Common myeloid progenitor, CD34-positive (primary cell): Measurements from ENCODE around the gene CD79A.

Source experiments
- CTCF ChIA-PET: fragments of 350-600 bp; sonication (Branson Sonifier 250); formaldehyde crosslinking; loops from one replicate; lab custom pipeline; 2021; ENCODE audit warnings: antibody characterized with exemption; lab: Charles Lee
- POLR2A ChIA-PET: fragments of 350-600 bp; sonication (Branson Sonifier 250); formaldehyde crosslinking; loops from one replicate; lab custom pipeline; 2021; ENCODE audit warnings: antibody characterized with exemption; lab: Charles Lee
- DNase-seq, 3 donors: peaks; one replicate each; pipeline versions ENCODE4 v3.0.0 to v3.0.0-alpha.2; 2013
- H3K27ac ChIP-seq, 2 experiments: 1 replicate in 1 of 2; 2 replicates in 1 of 2; pipeline ENCODE4 v1.7.0; 2013; ENCODE audit warnings: inconsistent platforms in 2 of 2, low read length in 2 of 2, mild to moderate bottlenecking in 2 of 2, low read depth in 1 of 2, moderate library complexity in 1 of 2; ENCODE audit not compliant: severe bottlenecking in 2 of 2, insufficient read depth in 1 of 2, poor library complexity in 1 of 2
- H3K27me3 ChIP-seq, 5 experiments: replicated peaks in 2 of 5; 1 replicate in 3 of 5; 2 replicates in 2 of 5; pipeline versions ENCODE4 v1.6.1 to v1.7.0; 2013; ENCODE audit warnings: low read length in 4 of 5, mild to moderate bottlenecking in 2 of 5, moderate library complexity in 2 of 5, inconsistent platforms in 1 of 5; ENCODE audit not compliant: insufficient read depth in 5 of 5, control insufficient read depth in 4 of 5
- H3K36me3 ChIP-seq, 4 experiments: 1 replicate in 2 of 4; 2 replicates in 2 of 4; pipeline versions ENCODE4 v1.6.1 to v1.7.0; 2013; ENCODE audit warnings: low read length in 3 of 4, control low read depth in 1 of 4, mild to moderate bottlenecking in 1 of 4; ENCODE audit not compliant: control insufficient read depth in 4 of 4, insufficient read depth in 4 of 4
- H3K4me1 ChIP-seq, 4 experiments: 1 replicate in 3 of 4; 2 replicates in 1 of 4; pipeline versions ENCODE4 v1.6.1 to v1.7.1; 2013; ENCODE audit warnings: low read length in 3 of 4, mild to moderate bottlenecking in 3 of 4, control low read depth in 1 of 4, inconsistent platforms in 1 of 4, moderate library complexity in 1 of 4; ENCODE audit not compliant: control insufficient read depth in 4 of 4, insufficient read depth in 4 of 4; ENCODE audit errors: control extremely low read depth in 1 of 4
- H3K4me3 ChIP-seq, 7 experiments: 1 replicate in 4 of 7; 2 replicates in 3 of 7; pipeline versions ENCODE4 v1.5.1 to v1.7.0; 2013; ENCODE audit warnings: mild to moderate bottlenecking in 7 of 7, low read length in 6 of 7, moderate library complexity in 6 of 7, inconsistent platforms in 2 of 7, low read depth in 2 of 7, control low read depth in 1 of 7; ENCODE audit not compliant: insufficient read depth in 4 of 7, control insufficient read depth in 1 of 7; ENCODE audit errors: extremely low read depth in 1 of 7
- H3K9me3 ChIP-seq, 5 experiments: 1 replicate in 4 of 5; 2 replicates in 1 of 5; pipeline versions ENCODE4 v1.6.1 to v1.7.1; 2013; ENCODE audit warnings: low read length in 4 of 5, mild to moderate bottlenecking in 2 of 5, inconsistent platforms in 1 of 5, low read depth in 1 of 5, moderate library complexity in 1 of 5; ENCODE audit not compliant: control insufficient read depth in 4 of 5, insufficient read depth in 2 of 5; ENCODE audit errors: control extremely low read depth in 1 of 5
- WGBS: methylation state at CpG from one replicate; pipeline ENCODE4 v1.1.5; 2013; ENCODE audit not compliant: insufficient coverage; 5-methylcytosine and 5-hydroxymethylcytosine counted together

CD79A gene

GRCh38 chr19:41923045-41923788, 46.1 kb downstream of the CD79A start:
- 82% methylated on average over 3 of the region's 6 CpGs for WGBS
- Histone ChIP-seq H3K27ac (no peak overlapping the region), H3K27me3 (peaks cover 0 to 83% (median 51%) of the 10 kb centered on the region in 5 experiments), H3K36me3 (no peaks in the 10 kb centered on the region), H3K4me1 (peaks cover 0 to 16% (median 11%) of the 10 kb centered on the region in 4 experiments), H3K4me3 (no peak overlapping the region), H3K9me3 (no peaks in the 10 kb centered on the region)
- ChIA-PET POLR2A (no interaction called here), CTCF (no interaction called here)
- no peak for DNase-seq

- ChIA-PET CTCF (no interaction called here), POLR2A (no interaction called here)
- Histone ChIP-seq H3K27me3 (peaks cover 0 to 92% (median 55%) of the 10 kb centered on the region in 5 experiments), H3K4me3 (no peak overlapping the region), H3K36me3 (no peaks in the 10 kb centered on the region), H3K4me1 (peaks cover 0 to 25% (median 21%) of the 10 kb centered on the region in 4 experiments), H3K27ac (no peak overlapping the region), H3K9me3 (no peaks in the 10 kb centered on the region)
- DNase-seq = no peak
- 63% methylated on average over 10 of the region's 13 CpGs for WGBS
Measured at GRCh38 chr19:41924151-41925145, 47.4 kb downstream of the CD79A start.

DNA sequence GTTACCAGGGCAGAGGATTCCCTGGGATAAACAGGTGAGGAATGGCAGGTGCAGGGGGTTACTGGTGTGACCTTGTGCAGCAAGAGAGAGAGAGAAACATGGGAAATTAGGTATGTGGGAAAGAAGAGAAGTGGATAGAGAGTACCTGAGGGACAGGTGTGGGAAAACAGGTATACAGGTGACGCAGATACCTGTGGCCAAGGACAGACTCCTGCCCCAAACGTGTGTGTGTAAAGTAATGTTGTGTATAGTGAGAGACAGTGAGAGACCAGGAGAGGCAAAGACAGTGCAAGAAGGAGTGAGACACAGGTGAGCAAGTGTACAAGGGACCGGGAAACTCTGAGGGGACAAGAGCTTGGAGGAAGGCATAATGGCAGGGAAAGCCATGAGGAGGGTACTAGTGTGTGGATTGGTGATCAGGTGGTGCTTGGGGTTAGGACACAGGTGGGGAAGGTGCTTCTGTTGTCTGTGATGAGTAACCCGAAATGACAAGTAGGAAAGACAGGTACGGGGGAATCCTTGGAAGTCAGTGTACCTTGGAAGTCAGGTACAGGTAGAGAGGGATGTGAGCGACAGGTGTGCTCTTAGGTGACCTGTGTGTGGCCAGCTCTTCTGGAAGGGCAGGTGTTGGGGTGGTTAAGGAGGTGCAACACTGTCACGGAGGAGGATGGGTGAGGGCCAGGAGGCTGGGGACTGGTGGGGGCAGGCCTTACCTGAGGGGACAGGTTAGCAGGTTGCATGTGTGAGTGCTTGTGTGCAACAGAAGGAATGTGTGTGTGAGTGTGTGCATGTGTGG, 48.3 kb downstream of the CD79A start:
- Histone ChIP-seq H3K9me3 (no peaks in the 10 kb centered on the region), H3K4me3 (no peak overlapping the region), H3K27me3 (peaks cover 0 to 93% (median 59%) of the 10 kb centered on the region in 5 experiments), H3K36me3 (no peaks in the 10 kb centered on the region), H3K4me1 (peaks cover 0 to 27% (median 24%) of the 10 kb centered on the region in 4 experiments), H3K27ac (no peak overlapping the region)
- 89% methylated on average over 7 of the region's 7 CpGs for WGBS
- ChIA-PET CTCF (no interaction called here), POLR2A (no interaction called here)
- no peak for DNase-seq

- POLR2A ChIA-PET = interaction anchor here (0.6 kb wide), 1 partner anchor 17 kb away, joined by 3 read pairs; no protein-coding TSS in a partner anchor
- H3K4me1 ChIP-seq = peaks cover 0 to 24% (median 19%) of the 10 kb centered on the region in 4 experiments
- CTCF ChIA-PET = no interaction called here
- no peak overlapping the region for H3K4me3 ChIP-seq
- no peaks in the 10 kb centered on the region for H3K36me3 ChIP-seq
- 64% methylated on average over 9 of the region's 27 CpGs for WGBS
- H3K9me3 ChIP-seq = no peaks in the 10 kb centered on the region
- peaks cover 0 to 93% (median 64%) of the 10 kb centered on the region in 5 experiments for H3K27me3 ChIP-seq
- no peak for DNase-seq
- no peak overlapping the region for H3K27ac ChIP-seq
Measured at GRCh38 chr19:41926028-41926762, 49.1 kb downstream of the CD79A start.

- Histone ChIP-seq H3K4me3 (no peak overlapping the region), H3K36me3 (no peaks in the 10 kb centered on the region), H3K9me3 (no peaks in the 10 kb centered on the region), H3K4me1 (peaks cover 0 to 19% (median 15%) of the 10 kb centered on the region in 4 experiments), H3K27me3 (peaks cover 0 to 86% (median 62%) of the 10 kb centered on the region in 5 experiments), H3K27ac (no peak overlapping the region)
- ChIA-PET POLR2A (no interaction called here), CTCF (interaction anchor here (1.4 kb wide), 1 partner anchor 54 kb away, joined by 4 read pairs; no protein-coding TSS in a partner anchor)
- WGBS = 63% methylated on average over 7 of the region's 16 CpGs
- DNase-seq = no peak
Measured at GRCh38 chr19:41926763-41927496, 49.9 kb downstream of the CD79A start.
